GM18526 (cell line): ENCODE results near the gene TLE3.

ENCODE experiments used
- POLR2A ChIP-seq: IDR thresholded peaks from 3 replicates; pipeline ENCODE4 v1.6.1; 2011; ENCODE audit not compliant: insufficient read length; ENCODE audit errors: extremely low read depth

Gene TLE3

GRCh38 chr15:70042553-70043214, 55.0 kb downstream of the TLE3 start:
- TF ChIP-seq POLR2A = no peak

DNA sequence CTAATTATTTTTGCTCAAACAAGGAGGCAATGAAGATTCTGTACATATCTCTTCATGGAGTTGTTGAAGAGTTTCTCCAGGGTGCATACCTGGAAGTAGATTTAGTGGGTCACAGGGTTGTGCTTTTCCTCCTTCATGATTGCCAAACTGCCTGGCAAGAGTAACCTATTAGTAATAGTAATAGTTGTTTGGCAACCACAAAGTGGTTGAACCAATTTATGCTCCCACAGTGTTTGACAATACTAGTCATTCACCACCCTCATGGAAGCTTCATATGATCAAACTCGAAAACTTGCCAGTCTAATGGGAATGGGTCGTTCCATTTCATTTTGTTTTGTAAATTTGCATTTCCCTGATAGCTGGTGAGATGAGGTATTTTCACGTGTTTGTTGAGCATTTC, 57.8 kb downstream of the TLE3 start:
- TF ChIP-seq POLR2A = no peak

- no peak for TF ChIP-seq POLR2A
Measured at GRCh38 chr15:70038730-70039392, 58.9 kb downstream of the TLE3 start.

GRCh38 chr15:70037292-70037640, 60.5 kb downstream of the TLE3 start:
- TF ChIP-seq POLR2A = no peak

GRCh38 chr15:70036585-70037291, 61.0 kb downstream of the TLE3 start:
- TF ChIP-seq POLR2A = peak; percentile 44

DNA sequence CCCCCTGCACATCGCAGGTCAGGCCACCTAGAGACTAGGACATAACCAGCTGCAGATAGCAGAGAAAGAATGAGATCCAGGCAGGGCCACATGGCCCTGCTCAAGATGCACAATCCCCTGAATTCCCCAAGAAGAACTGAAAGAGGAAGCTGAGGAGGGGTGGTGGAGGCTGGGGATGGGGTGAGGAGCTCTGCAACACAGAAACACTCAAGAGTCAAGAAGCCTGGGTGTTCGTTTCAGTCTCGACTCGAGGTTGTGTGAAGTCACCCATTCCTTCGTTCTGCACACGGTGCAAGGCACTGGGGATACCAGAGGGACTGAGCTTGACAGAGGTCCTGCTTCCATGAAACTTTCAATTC, 62.0 kb downstream of the TLE3 start:
- peak; percentile 33 for TF ChIP-seq POLR2A

DNA sequence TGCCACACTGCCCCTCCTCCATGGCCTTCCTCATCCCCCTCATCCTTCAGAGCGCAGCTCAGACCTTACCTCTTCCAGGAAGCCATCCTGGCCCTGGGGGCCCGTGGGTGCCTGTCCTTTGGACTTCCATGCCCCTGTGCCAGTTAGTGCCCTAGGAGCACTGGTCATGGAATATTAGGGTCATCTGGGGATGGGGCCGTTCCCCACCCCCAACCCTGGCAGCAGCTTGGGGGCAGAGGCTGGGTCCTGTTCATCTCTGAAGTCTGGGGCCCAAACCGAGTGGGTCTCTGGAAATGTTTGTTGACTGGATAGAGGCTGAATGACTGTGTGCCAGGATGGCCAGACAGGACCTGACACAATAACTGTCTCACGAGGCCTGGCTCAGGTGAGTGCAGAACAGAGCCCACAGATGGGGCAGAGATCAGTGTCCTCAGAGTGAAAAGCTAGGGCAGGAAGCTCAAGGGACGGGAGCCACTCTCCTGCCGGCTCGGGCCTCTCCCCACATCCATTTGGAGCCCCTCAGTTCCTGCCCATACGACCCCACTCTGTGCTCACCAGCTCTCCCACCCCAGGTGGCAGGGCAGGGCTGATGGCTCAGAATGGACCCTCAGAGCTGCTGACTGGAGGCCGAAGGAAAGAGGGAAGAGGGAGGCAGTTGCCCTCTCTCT, 62.5 kb downstream of the TLE3 start:
- TF ChIP-seq POLR2A = no peak

DNA sequence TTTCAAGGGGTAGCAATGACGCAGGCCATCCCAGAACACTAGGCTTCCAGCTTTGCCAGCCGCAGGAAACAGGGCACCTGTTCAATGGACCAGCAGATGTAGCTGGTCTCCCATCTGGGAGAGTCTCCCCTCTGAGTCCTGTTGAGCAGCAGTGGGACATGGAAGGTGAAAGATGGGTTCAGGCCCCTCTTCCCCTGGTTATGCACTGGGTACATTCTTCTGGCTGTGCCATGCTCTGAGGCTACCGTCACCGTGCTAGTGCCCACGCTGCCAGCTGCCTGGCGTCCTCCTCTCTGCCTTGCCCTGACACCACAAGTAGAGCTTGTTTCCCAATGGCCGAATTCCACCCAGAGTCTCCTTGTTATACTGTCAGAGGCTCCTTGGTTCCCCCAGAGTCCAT, 63.1 kb downstream of the TLE3 start:
- TF ChIP-seq POLR2A = no peak

DNA sequence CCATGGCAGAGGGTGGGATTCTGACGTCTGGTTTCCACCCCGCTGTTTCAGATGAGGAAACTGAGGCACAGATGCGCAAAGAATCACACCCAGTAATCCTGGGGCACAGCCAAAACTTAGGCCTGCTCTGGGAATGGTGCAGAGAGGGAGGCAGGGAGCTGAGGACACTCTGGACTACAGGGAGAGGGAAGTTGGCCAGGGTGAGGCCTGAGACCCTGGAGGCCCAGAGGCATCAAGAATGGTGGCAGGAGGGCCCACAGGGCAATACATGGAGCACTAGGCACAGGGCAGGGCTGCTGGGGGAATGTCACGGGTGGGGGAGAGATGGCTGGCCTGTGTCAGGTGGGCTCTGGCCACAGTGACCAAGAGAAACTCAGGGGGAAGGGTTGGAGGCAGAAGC, 63.6 kb downstream of the TLE3 start:
- TF ChIP-seq POLR2A = no peak

GRCh38 chr15:70033529-70034140, 64.1 kb downstream of the TLE3 start:
- TF ChIP-seq POLR2A = no peak

GRCh38 chr15:70033109-70033508, 64.6 kb downstream of the TLE3 start:
- TF ChIP-seq POLR2A = no peak

- no peak for TF ChIP-seq POLR2A
Measured at GRCh38 chr15:70032509-70032908, 65.2 kb downstream of the TLE3 start.

DNA sequence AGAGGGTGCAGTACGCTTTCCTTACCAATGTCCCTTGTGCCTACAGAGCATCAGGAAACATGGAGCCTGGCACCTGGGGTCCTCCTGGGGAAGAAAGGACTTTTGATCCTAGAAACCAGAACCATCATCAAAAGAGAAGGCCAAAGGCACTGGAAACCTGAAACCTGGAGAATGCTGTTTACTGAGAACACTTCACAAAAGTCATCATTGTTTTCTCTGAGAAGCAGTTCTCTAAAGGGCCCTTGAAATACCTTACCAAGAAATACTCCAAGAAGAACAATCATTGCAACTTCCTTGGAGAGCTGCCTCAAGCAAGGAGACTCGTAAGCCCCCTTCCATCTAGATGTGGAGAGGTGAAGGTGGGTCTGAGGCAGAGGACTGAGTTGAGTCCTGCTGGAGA, 66.0 kb downstream of the TLE3 start:
- no peak for TF ChIP-seq POLR2A

DNA sequence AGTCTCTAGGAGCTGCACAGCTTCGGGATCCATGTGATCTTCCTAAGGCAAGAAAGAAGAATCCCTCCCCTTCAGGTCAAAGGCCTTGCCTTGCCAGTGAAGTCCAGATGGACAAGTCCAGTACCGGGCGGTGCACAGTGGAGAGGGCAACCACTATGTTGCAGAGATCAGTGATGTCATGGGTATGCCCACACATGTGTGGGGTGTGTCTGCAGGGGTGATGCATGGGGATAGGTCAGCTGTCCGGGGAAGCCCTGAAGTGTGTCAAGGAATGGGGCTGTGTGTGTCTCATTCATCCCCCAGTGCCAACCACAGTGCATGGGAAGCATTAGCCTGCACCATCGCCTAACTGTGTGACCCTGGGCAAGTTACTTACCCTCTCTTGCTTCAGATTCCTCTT, 66.5 kb downstream of the TLE3 start:
- TF ChIP-seq POLR2A = no peak

DNA sequence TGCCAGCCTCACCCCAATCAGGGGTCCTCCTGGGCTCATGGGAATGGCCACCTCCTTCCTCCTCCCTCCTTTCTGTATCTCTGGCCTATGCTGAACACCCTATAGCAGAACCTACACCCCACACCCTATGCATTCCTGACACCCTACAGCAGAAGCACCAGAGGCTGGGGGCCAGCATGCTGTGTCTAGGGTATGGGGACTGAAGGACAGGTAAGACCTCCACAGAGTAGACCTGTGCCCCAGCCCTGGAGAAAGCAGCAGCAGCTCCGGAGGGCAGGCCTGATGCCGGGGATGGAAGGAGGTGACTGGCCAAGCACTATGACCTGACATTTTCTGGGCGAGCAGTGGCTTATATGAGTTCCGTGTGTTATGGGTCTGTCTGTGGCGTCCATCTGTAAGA, 66.9 kb downstream of the TLE3 start:
- no peak for TF ChIP-seq POLR2A

DNA sequence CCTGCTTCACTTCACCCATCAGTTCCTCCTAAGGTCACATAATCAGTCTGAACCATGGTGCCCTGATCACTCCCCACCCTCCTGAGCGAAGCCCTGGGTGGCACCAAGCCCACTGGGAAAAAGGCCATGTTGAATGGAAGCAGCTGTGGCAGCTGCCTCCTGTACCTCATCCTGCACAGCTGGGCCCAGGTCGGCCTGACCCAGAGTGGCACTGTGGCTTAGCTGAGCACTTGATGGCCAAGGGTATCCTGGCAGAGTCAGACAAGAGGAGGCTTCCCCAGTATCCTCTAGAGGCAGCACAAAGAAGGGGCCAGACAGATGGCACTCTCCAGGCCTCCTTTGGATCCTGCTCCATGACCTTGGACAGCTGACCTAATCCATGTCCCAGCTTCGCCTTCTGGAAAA, 68.4 kb downstream of the TLE3 start:
- no peak for TF ChIP-seq POLR2A
